HepG2 (cell line): Measurements from ENCODE around the gene OR2C1. TPM values are rescaled to one million over a fixed set of nuclear protein-coding genes. Genes with fewer than 3 reads are reported as not detected.

ENCODE experiments used
- ATAC-seq: fragments of 200-7000 bp; cut with Tn5 transposase; 3 replicates; pipeline ENCODE4 v1.9.1; 2020; ENCODE audit warnings: mild to moderate bottlenecking, moderate library complexity
- BruUV-seq: library from RNA; stranded (reverse); fragments of 400-500 nt; replicated peaks from 2 replicates; lab custom pipeline; 2021; lab: Mats Ljungman, UMichigan
- CTCF ChIA-PET: fragments of 300-600 bp; formaldehyde crosslinking; extraction: SDS; loops from one replicate; lab custom pipeline; 2021; ENCODE audit warnings: low total read pairs, inconsistent platforms, low intra/inter-chr PET ratio; lab: Yijun Ruan, JAX
- POLR2A ChIA-PET: fragments of 350-600 bp; sonication (Branson Sonifier 250); formaldehyde crosslinking; loops from one replicate; lab custom pipeline; 2020; ENCODE audit warnings: antibody characterized with exemption, inconsistent platforms; lab: Yijun Ruan, JAX
- DNase-seq: peaks from one replicate; pipeline ENCODE4 v3.0.0-alpha.2; 2015; ENCODE audit warnings: low spot score
- FAIRE-seq: peaks from 3 replicates; lab custom pipeline; 2011; peaks lifted over from hg19 to GRCh38; lab: Jason Lieb, UNC
- H2AFZ ChIP-seq: one replicate; pipeline ENCODE4 v1.6.1; 2011; ENCODE audit warnings: low read length, inconsistent platforms
- H3K27ac ChIP-seq: fragments of 300-600 bp; 3 replicates; pipeline ENCODE4 v1.8.0; 2011; ENCODE audit warnings: mixed run types, mild to moderate bottlenecking, mixed read lengths, low read length, inconsistent platforms; ENCODE audit not compliant: insufficient read depth; ENCODE audit errors: extremely low read length
- H3K27me3 ChIP-seq, 2 experiments: fragments of 200-600 bp in 1 of 2; 2 replicates in 1 of 2; 3 replicates in 1 of 2; pipeline versions ENCODE4 v1.6.0 to v1.8.0; 2011; ENCODE audit warnings: low read length in 2 of 2, mild to moderate bottlenecking in 2 of 2, moderate library complexity in 2 of 2, inconsistent platforms in 1 of 2; ENCODE audit not compliant: insufficient read depth in 2 of 2, control insufficient read depth in 1 of 2
- H3K36me3 ChIP-seq, 2 experiments: fragments of 200-600 bp in 1 of 2; replicated peaks in 1 of 2; 2 replicates in 1 of 2; 3 replicates in 1 of 2; pipeline versions ENCODE4 v1.5.1 to v1.8.0; 2011; ENCODE audit warnings: low read length in 2 of 2, inconsistent platforms in 1 of 2; ENCODE audit not compliant: insufficient read depth in 2 of 2, control insufficient read depth in 1 of 2
- H3K4me1 ChIP-seq: 2 replicates; pipeline ENCODE4 v1.5.1; 2012; ENCODE audit warnings: low read length, inconsistent platforms; ENCODE audit not compliant: insufficient read depth
- H3K4me2 ChIP-seq: 2 replicates; pipeline ENCODE4 v1.6.0; 2011; ENCODE audit warnings: low read depth, low read length, inconsistent platforms
- H3K4me3 ChIP-seq, 3 experiments: fragments of 200-600 bp in 1 of 3; sonication (generic), shearing (Covaris generic) in 1 of 3; replicated peaks in 1 of 3; 2 replicates each; pipeline ENCODE4 v1.5.1; 2011 to 2016; ENCODE audit warnings: low read length in 3 of 3, inconsistent platforms in 2 of 3, low read depth in 2 of 3, mild to moderate bottlenecking in 2 of 3, control low read depth in 1 of 3, mixed read lengths in 1 of 3; ENCODE audit not compliant: insufficient read depth in 1 of 3
- H3K79me2 ChIP-seq: one replicate; pipeline ENCODE4 v1.6.1; 2011; ENCODE audit warnings: low read length, inconsistent platforms; ENCODE audit not compliant: insufficient read depth
- H3K9ac ChIP-seq: 2 replicates; pipeline ENCODE4 v1.6.0; 2011; ENCODE audit warnings: mild to moderate bottlenecking, low read depth, low read length, inconsistent platforms; ENCODE audit not compliant: insufficient read depth
- H3K9me3 ChIP-seq: 2 replicates; pipeline ENCODE4 v1.5.1; 2012; ENCODE audit warnings: mild to moderate bottlenecking, low read length
- H4K20me1 ChIP-seq: 2 replicates; pipeline ENCODE4 v1.6.0; 2011; ENCODE audit warnings: inconsistent platforms, mild to moderate bottlenecking, low read length, moderate library complexity; ENCODE audit not compliant: insufficient read depth
- BRD4 ChIP-seq: sonication (generic); formaldehyde crosslinking; IDR thresholded peaks from 2 replicates; pipeline ENCODE4 v1.4.0; 2020; ENCODE audit warnings: missing genetic modification reagents
- CREB1 ChIP-seq, 2 experiments: fragments of 450-650 bp in 1 of 2; IDR thresholded peaks; 2 replicates each; pipeline ENCODE4 v1.6.1; 2016 to 2017; ENCODE audit warnings: control low read depth in 1 of 2, mild to moderate bottlenecking in 1 of 2, missing compliant biosample characterization in 1 of 2, missing genetic modification characterization in 1 of 2
- MAFF ChIP-seq: IDR thresholded peaks from 2 replicates; pipeline ENCODE4 v1.6.1; 2011; ENCODE audit warnings: low read depth, low read length, improper control_type of control experiment
- MAFK ChIP-seq, 2 experiments: IDR thresholded peaks in 1 of 2; conservative IDR thresholded peaks in 1 of 2; 2 replicates each; pipeline ENCODE4 v1.6.1; 2011; ENCODE audit warnings: improper control_type of control experiment in 2 of 2, low read length in 2 of 2
- PCBP2 ChIP-seq: fragments of 200-400 bp; formaldehyde crosslinking; optimal IDR thresholded peaks from 2 replicates; pipeline ENCODE3; 2018; ENCODE audit warnings: low read length, low read depth; ENCODE audit not compliant: poor library complexity, severe bottlenecking
- POLR2A ChIP-seq, 2 experiments: IDR thresholded peaks; 2 replicates each; pipeline ENCODE4 v1.6.1; 2011; ENCODE audit warnings: low read depth in 2 of 2, low read length in 2 of 2, mild to moderate bottlenecking in 1 of 2, moderate library complexity in 1 of 2; ENCODE audit not compliant: insufficient read depth in 1 of 2
- PPARG ChIP-seq: conservative IDR thresholded peaks from 2 replicates; pipeline ENCODE4 v1.6.1; 2016; ENCODE audit warnings: missing biosample characterization, missing genetic modification reagents
- SRSF9 ChIP-seq: fragments of 200-400 bp; formaldehyde crosslinking; IDR thresholded peaks from 2 replicates; pipeline ENCODE4 v1.6.1; 2018; ENCODE audit warnings: borderline replicate concordance, mild to moderate bottlenecking, low read depth, low read length; ENCODE audit not compliant: insufficient read depth, poor library complexity, severe bottlenecking
- TBX3 ChIP-seq: fragments of 450-650 bp; IDR thresholded peaks from 2 replicates; pipeline ENCODE4 v1.6.1; 2017; ENCODE audit warnings: antibody characterized with exemption, mild to moderate bottlenecking, inconsistent platforms, borderline replicate concordance
- ZFP90 ChIP-seq: sonication (generic); formaldehyde crosslinking; IDR thresholded peaks from 2 replicates; pipeline ENCODE4 v1.8.0; 2022; ENCODE audit warnings: missing genetic modification reagents, mild to moderate bottlenecking, inconsistent platforms, borderline replicate concordance
- ZNF326 ChIP-seq: sonication (generic); formaldehyde crosslinking; IDR thresholded peaks from 2 replicates; pipeline ENCODE4 v1.4.0; 2020; ENCODE audit warnings: missing genetic modification reagents, borderline replicate concordance
- ZNF619 ChIP-seq: sonication (generic); formaldehyde crosslinking; IDR thresholded peaks from 2 replicates; pipeline ENCODE4 v1.4.0; 2020; ENCODE audit warnings: mild to moderate bottlenecking, missing genetic modification reagents
- WGBS: methylation state at CpG from one replicate; pipeline ENCODE4 v1.1.6; 2017; ENCODE audit warnings: low lambda C conversion rate; 5-methylcytosine and 5-hydroxymethylcytosine counted together
- in situ Hi-C: cut with HindIII; loops from 2 replicates; pipeline ENCODE4 v1.10.0; 2017; ENCODE audit warnings: low pct_unique_long_range_greater_than_20kb; ENCODE audit not compliant: extremely low pct_ligation_motif_present
- intact Hi-C: fragments of 100-400 bp; cut with micrococcal nuclease; formaldehyde crosslinking; loops from one replicate; pipeline ENCODE4 v1.10.0; 2022; ENCODE audit not compliant: unreplicated experiment
- polyA plus RNA-seq, 8 experiments: library from polyadenylated mRNA; depleted of rRNA in 3 of 8; stranded (reverse) in 7 of 8; unstranded in 1 of 8; fragments of >200 nt; fragmentation: Illumina TruSeq in 4 of 8; extraction: Trizol in 4 of 8; gene quantifications; 2 replicates each; pipeline versions ENCODE4 v1.2.1 to v1.2.3, GENCODE V29; 2011 to 2016; ENCODE audit warnings: low read depth in 4 of 8, missing spikeins in 1 of 8, mixed read lengths in 1 of 8; ENCODE audit not compliant: insufficient read depth in 1 of 8
- total RNA-seq, 5 experiments: library from RNA; depleted of rRNA; stranded (reverse); fragments of >200 nt; fragmentation: Illumina TruSeq; extraction: Trizol; gene quantifications; 2 replicates each; pipeline ENCODE4 v1.2.3, GENCODE V29; 2016; ENCODE audit warnings: low read depth in 1 of 5
- TF ChIP-seq, protein P1 (sequence below): sonication (generic); formaldehyde crosslinking; IDR thresholded peaks from 2 replicates; pipeline ENCODE4 v1.5.0; 2020; ENCODE audit warnings: mild to moderate bottlenecking, missing genetic modification reagents, borderline replicate concordance
- TF ChIP-seq, protein P2 (sequence below): sonication (generic); formaldehyde crosslinking; IDR thresholded peaks from 2 replicates; pipeline ENCODE4 v1.8.0; 2022; ENCODE audit warnings: mild to moderate bottlenecking, missing genetic modification reagents

Gene OR2C1
- total and polyA plus RNA-seq, 2 of the 13 experiments (the other 11 are each of a cell fraction or from before 2014, with no cell fraction given), result not detected

DNA sequence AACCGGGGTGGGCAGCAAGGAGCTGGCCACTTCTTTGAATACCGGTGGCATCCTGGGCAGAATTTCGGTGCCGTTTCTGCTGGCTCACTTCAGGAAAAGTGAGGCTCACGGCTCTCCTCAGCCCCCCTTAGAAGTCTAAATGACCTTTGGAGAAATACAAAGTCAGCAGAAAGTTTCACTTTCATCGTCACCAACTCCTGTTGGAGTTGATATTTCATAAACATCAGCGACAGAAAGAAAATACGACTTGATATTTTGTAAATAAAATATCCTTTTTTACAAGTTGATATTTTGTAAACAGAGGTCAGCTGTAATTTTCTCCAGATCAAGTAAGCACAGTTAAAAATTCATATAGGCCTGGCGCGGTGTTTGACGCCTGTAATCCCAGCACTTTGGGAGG, 49.6 kb upstream of the OR2C1 start:
- POLR2A ChIA-PET, result no interaction called here
- CTCF ChIA-PET, result no interaction called here
- DNase-seq (no peak), ATAC-seq (no peak), FAIRE-seq (no peak)
- WGBS, result 88% methylated on average over 11 of the region's 11 CpGs
- in situ Hi-C loops (no loop called here), intact Hi-C loops (no loop called here)
- Histone ChIP-seq H3K36me3 (no peaks in the 10 kb centered on the region), H3K4me1 (no peaks in the 10 kb centered on the region), H3K4me3 (no peak overlapping the region), H3K9ac (no peak overlapping the region), H3K27me3 (no peaks in the 10 kb centered on the region), H3K9me3 (no peaks in the 10 kb centered on the region), H4K20me1 (no peaks in the 10 kb centered on the region), H3K79me2 (no peaks in the 10 kb centered on the region), H2AFZ (no peak overlapping the region), H3K27ac (no peak overlapping the region), H3K4me2 (no peak overlapping the region)
- no peak for TF ChIP-seq BRD4 (CRISPR knock-in tag)
- TF ChIP-seq PCBP2, result no peak
- TF ChIP-seq MAFF, result peak; percentile 73
- no peak for TF ChIP-seq TBX3
- TF ChIP-seq CREB1 (IDR thresholded peaks at IDR 0.05), result no peak
- TF ChIP-seq CREB1 (CRISPR knock-in tag; IDR thresholded peaks at IDR 0.05), result no peak
- TF ChIP-seq POLR2A (IDR thresholded peaks at IDR 0.05; ENCODE audit: insufficient read depth in 1 of 2, low read depth in 2 of 2, low read length in 2 of 2), result no peak
- TF ChIP-seq, protein P1, sequence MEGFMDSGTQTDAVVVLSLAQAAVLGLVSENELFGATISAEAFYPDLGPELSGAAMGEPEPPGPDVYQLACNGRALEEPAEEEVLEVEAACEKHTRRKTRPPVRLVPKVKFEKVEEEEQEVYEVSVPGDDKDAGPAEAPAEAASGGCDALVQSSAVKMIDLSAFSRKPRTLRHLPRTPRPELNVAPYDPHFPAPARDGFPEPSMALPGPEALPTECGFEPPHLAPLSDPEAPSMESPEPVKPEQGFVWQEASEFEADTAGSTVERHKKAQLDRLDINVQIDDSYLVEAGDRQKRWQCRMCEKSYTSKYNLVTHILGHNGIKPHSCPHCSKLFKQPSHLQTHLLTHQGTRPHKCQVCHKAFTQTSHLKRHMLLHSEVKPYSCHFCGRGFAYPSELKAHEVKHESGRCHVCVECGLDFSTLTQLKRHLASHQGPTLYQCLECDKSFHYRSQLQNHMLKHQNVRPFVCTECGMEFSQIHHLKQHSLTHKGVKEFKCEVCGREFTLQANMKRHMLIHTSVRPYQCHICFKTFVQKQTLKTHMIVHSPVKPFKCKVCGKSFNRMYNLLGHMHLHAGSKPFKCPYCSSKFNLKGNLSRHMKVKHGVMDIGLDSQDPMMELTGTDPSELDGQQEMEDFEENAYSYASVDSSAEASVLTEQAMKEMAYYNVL, result no peak
- no peak for TF ChIP-seq PPARG
- TF ChIP-seq ZNF619, result no peak
- TF ChIP-seq ZNF326 (CRISPR knock-in tag), result no peak
- TF ChIP-seq MAFK (conservative IDR thresholded peaks at IDR 0.05 in 1 of 2, IDR thresholded peaks at IDR 0.05 in 1 of 2; ENCODE audit: low read length in 2 of 2), result peak; percentile 76 to 78
- TF ChIP-seq ZFP90 (CRISPR knock-in tag), result no peak
- TF ChIP-seq, protein P2, sequence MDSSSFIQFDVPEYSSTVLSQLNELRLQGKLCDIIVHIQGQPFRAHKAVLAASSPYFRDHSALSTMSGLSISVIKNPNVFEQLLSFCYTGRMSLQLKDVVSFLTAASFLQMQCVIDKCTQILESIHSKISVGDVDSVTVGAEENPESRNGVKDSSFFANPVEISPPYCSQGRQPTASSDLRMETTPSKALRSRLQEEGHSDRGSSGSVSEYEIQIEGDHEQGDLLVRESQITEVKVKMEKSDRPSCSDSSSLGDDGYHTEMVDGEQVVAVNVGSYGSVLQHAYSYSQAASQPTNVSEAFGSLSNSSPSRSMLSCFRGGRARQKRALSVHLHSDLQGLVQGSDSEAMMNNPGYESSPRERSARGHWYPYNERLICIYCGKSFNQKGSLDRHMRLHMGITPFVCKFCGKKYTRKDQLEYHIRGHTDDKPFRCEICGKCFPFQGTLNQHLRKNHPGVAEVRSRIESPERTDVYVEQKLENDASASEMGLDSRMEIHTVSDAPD (CRISPR knock-in tag), result no peak
- TF ChIP-seq SRSF9, result no peak
- BruUV-seq, result no TSS peak
